Measurements from ENCODE around the gene C2CD4C. TPM values are rescaled to one million over a fixed set of nuclear protein-coding genes. Genes with fewer than 3 reads are reported as not detected.
"Not testable (repeated sequence)": the region's sequence is repeated elsewhere in the genome, so short reads cannot be mapped to it uniquely, and the experiment has no call there.

C2CD4C gene
- total RNA-seq, 1 donor from 2014 or later: 6.7 TPM

DNA sequence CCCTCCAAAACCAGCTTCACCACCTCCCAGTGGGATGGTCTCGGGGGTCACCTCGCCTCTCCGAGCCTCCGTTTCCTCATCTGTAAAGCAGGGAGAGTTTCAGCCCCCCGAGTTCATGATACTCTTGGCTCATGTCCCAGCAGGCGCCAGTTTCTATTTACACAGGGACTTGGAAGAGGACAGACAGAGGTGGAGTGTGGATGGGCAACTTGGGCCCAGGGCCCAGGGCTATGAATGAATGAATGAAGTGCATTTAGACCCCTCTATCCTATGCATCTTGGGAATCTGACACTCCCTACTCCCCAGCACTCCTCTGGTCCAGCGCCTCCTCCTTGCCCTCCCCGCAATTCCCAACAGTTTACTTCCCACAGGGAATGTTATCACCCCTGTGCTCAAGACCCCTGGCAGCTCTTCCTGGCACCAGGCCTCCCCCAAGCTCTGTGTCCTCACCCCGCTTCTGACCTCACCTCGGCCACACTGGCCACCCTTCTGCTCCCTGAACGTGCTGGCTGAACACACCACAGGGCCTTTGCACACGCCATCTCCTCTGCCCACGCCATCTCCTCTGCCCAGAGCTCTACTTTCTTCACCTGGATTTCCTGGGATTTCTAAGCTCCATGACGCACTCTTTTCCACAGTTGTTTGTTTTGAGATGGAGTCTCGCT lies 4.9 kb upstream of the C2CD4C start:
- no peak overlapping the region for H3K4me3 Mint-ChIP-seq
- TF ChIP-seq CTCF (conservative IDR thresholded peaks at IDR 0.05): no peak
- no peak overlapping the region for H3K27ac Mint-ChIP-seq (ENCODE audit: unreplicated experiment)
- no peaks in the 10 kb centered on the region for H3K36me3 Mint-ChIP-seq (ENCODE audit: low read depth)
- H3K27me3 Mint-ChIP-seq (ENCODE audit: low read depth): peaks cover 15% of the 10 kb centered on the region
- peaks cover 19% of the 10 kb centered on the region for H3K4me1 Mint-ChIP-seq
- H3K9me3 Mint-ChIP-seq: no peaks in the 10 kb centered on the region
- DNase-seq (ENCODE audit: low read depth, low spot score): no peak

GRCh38 chr19:412356-413355 lies 3.7 kb upstream of the C2CD4C start:
- no peak for TF ChIP-seq CTCF (conservative IDR thresholded peaks at IDR 0.05)
- Mint-ChIP-seq H3K4me1 (peaks cover 11% of the 10 kb centered on the region), H3K27me3 (ENCODE audit: low read depth) (peaks cover 15% of the 10 kb centered on the region), H3K9me3 (no peaks in the 10 kb centered on the region), H3K4me3 (no peak overlapping the region), H3K27ac (ENCODE audit: unreplicated experiment) (no peak overlapping the region), H3K36me3 (ENCODE audit: low read depth) (no peaks in the 10 kb centered on the region)
- DNase-seq (ENCODE audit: low read depth, low spot score): no peak

DNA sequence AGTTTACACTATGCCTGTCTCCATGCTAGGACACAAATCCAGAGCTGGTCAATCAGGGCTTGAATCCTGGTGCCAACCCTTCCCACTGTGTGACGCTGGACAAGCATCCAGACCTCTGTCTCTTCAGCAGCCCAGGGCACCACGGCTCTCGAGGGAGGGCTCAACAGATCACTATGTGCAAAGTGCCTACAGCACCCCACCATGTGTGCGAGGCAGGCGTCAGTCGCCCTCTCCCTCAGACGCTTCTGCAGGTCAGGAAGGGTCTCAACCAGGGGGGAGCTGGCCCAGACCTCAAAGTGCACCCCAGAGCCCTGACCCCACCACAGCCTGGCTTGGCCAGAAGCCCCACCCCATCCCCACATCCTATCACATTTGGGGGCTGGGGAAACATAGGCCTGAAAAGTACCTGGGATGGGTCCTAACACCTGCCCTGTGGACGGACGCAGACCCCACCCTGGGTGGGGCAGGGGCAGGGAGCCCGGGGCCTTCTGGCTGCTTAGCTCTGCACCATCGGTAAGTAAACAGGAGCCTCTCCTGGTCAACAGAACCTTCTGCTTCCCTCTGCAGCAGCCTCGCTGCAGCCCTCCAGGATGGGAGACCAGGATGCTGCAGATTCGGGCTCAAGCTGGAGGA lies 2.9 kb upstream of the C2CD4C start:
- H3K4me1 Mint-ChIP-seq: peaks cover 6% of the 10 kb centered on the region
- no peak for DNase-seq (ENCODE audit: low read depth, low spot score)
- TF ChIP-seq CTCF (conservative IDR thresholded peaks at IDR 0.05): no peak
- no peaks in the 10 kb centered on the region for H3K36me3 Mint-ChIP-seq (ENCODE audit: low read depth)
- no peaks in the 10 kb centered on the region for H3K9me3 Mint-ChIP-seq
- no peak overlapping the region for H3K27ac Mint-ChIP-seq (ENCODE audit: unreplicated experiment)
- H3K4me3 Mint-ChIP-seq: no peak overlapping the region
- peaks cover 15% of the 10 kb centered on the region for H3K27me3 Mint-ChIP-seq (ENCODE audit: low read depth)

GRCh38 chr19:411121-411722 lies 2.3 kb upstream of the C2CD4C start:
- peaks cover 15% of the 10 kb centered on the region for H3K27me3 Mint-ChIP-seq (ENCODE audit: low read depth)
- not testable (repeated sequence) for H3K36me3 Mint-ChIP-seq (ENCODE audit: low read depth); H3K4me3 Mint-ChIP-seq; DNase-seq (ENCODE audit: low read depth, low spot score); H3K27ac Mint-ChIP-seq (ENCODE audit: unreplicated experiment); H3K4me1 Mint-ChIP-seq; H3K9me3 Mint-ChIP-seq

- DNase-seq (ENCODE audit: low read depth, low spot score): no peak
- no peak for TF ChIP-seq CTCF (conservative IDR thresholded peaks at IDR 0.05)
- H3K36me3 Mint-ChIP-seq (ENCODE audit: low read depth): no peaks in the 10 kb centered on the region
Measured at GRCh38 chr19:410243-410781, 1.4 kb upstream of the C2CD4C start.

More at GRCh38 chr19:410243-410781, 1.4 kb upstream of the C2CD4C start:
- peaks cover 20% of the 10 kb centered on the region for H3K27me3 Mint-ChIP-seq (ENCODE audit: low read depth)
- no peak overlapping the region for H3K4me3 Mint-ChIP-seq
- no peaks in the 10 kb centered on the region for H3K9me3 Mint-ChIP-seq
- H3K27ac Mint-ChIP-seq (ENCODE audit: unreplicated experiment): no peak overlapping the region
- peaks cover 7% of the 10 kb centered on the region for H3K4me1 Mint-ChIP-seq
